GF-D8 (cell line): ENCODE results near the gene ATXN7L2.

ENCODE experiments used
- DNase-seq: peaks from one replicate; lab custom pipeline; 2025; lab: John Stamatoyannopoulos, UW

Gene ATXN7L2

DNA sequence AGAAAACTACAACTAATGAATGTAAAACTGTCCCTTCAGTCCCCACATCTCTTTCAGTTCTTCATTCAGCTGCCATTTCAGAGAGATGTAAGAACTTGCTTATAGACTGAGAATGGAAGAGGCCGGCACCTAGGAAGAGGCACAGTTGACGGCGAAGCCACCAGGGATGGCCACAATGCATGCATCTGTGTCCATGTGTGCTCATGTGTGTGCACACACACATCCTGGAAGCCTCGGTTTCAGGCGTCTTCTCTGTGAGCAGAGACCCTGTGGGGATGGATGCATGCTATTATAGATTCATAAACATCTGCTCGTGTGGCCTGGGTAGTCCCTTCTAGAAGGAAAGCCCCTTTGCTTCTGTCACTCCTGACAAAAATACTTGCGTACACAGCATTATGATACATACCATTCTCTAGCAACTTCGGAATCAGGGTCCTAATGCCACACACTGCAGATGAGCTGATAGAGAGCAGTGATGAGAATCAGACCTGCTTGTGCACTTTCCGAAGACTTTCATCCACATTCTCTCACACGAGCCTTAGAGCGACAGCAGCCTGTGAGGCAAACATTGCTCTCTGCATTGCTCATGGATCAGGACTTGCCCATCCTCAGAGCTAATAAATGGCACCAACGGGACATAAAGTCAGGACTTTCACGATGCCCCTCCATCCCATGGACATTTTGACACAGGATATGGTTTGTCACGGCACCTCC is 43.5 kb downstream of the ATXN7L2 start:
- DNase-seq = no peak

DNA sequence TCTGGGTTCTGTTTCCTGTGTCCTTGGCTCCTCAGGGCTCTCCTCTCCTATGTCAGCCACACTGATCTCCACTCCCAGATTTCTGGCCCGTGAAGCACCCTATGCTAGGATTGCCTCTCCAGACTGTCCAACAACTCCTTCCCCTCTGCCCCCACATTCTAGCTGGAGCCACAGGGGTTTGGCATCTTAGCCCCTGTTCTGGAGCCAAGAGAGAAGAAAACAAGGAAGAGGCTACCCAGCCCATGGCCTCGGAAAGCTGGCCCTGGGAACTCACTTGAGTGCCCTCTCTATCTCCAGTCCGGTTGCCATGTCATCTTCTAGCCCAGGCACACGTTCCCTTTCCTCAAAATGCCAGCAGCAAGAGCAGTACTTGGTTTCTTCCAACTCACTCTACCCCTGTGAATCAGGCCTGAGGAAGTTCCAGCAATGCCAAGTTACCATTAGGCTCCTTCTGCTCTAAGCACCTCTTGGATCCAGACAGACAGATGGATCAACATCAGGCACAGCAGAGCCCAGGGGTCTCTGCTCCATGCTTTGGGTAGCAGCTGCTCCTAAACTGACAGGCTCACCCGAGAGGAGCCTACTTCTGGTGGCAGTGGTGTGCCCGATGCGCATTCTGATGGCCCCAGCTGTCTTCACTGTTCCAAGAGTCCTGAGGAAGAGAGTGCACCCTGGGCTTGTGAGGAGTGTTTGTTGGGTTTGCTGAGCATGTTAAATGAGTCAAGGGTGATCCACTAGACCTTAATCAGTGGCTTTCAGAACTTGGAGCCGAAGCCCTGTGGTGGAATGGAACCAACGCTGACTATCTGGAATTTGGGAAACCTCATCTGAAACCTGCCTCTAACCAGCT is 44.4 kb downstream of the ATXN7L2 start:
- DNase-seq = no peak

DNA sequence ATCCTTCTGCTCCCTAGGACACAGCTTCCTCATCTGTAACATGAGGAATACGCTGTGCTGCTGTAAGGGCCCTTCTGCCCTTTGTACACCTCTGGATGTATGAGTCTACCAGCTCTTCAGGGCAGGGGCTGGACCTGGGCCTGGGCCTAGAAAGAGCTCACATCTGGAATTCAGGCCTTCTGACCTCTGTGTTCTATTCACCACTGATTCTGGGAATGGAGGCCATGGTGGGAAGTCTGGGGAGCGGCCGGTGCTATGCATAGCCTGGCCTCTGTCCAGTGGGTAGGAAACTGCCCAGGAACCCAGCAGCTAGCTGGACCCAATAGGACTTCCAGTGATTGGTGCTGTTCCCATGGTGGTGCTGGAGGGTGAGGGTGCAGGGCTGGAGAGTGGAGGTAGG is 45.0 kb downstream of the ATXN7L2 start:
- DNase-seq = no peak

DNA sequence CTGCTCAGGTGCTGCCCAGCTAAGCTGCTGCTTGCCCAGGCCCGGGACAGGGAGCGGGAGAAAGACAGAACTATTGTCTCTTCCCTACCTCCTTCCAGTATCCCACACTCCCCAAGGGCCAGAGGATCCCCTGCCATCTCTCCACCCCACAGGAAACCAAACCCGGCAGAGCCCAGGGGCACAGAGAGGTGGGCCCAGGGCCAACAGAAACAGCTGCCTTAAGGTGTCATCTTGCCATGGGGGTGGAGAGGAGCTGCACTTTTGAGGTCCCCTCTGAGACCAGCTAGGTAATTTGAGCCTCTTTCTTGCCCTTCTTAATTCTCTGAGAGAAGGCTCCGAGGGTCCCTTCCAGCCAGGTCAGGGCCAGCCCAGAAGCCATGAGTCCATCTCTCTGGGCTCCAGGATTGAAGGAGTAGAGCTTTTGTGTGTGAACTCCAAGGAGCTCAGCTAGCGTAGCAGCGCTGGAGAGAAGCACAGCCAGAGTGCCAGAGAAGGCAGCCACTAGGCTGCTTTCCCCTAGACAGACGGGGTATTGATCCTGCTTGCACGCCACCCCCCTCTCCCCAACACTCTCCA is 46.3 kb downstream of the ATXN7L2 start:
- DNase-seq = no peak

DNA sequence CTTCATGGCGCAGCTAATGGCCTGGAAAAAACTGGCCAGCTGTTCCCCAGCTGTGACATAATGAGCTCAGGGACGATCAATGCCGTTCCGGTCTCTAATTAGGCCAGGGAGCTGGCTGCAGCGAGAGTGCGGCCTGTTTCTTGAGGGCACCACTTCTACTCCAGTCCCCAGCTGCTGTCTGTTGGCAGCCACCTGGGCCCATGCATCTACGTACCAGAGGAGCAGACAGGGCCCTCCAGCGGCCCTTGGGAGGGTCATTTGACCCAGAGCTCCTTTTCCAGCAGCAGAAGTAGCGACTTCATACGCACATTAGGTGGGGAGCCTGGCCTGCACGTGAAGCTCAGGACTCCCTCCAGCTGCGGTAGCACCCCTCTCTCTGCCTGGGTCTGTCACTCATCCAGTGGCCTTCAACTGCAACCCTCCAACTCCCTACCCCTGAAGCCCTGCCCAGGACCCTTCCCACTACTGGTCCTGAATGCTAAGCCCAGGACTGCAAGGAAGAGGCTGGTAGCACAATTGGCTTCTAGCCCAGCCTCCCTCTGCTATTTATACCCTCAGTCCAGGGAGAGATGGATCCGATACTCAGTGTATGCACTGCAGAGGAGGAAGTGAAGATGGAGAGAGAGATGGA is 46.9 kb downstream of the ATXN7L2 start:
- no peak for DNase-seq

DNA sequence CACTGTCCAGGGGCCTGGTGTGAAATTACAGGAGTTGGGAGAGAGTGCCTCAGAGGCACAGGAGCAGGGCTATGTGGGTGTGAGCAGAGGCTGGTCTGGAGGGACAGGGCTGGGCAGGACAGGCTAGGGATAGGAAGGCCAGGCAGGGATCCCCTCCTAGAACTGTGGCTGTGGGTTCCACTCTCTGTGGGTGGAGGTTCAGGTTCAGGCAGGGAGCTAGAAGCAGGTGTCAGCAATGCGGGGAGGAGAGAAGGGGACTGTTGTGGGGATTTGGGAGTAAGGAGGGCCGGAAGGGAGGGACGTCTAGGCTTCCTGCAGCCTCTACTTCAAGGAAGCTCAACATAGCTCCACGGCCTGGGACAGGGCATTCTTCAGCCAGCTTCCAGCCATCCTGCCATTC is 47.7 kb downstream of the ATXN7L2 start:
- no peak for DNase-seq

DNA sequence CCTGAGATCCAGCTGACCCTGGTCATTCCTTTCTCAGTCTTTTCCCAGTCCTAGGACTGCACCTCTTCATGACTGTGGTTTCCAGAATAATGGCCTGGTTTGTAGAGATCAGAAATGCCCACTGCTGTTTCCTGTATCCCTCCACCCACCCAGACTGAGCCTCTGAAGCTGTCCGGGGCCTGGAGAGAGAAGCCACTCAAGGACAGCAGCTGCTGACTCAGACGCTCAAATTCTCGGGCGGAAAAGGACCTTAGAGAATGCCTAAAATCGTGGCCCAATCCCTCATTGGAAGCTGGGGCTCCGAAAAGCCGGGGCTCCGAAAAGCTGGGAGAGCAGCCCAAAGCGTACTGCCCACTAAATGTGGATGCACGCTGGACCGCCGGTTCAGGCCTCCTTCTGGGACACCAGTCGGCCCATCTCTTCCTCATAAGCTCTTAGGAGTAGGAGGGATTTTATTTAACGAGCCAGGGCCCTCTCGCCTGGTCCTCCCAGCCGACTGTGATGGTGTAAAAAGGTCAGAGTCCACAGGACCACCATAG is 48.2 kb downstream of the ATXN7L2 start:
- DNase-seq = no peak

DNA sequence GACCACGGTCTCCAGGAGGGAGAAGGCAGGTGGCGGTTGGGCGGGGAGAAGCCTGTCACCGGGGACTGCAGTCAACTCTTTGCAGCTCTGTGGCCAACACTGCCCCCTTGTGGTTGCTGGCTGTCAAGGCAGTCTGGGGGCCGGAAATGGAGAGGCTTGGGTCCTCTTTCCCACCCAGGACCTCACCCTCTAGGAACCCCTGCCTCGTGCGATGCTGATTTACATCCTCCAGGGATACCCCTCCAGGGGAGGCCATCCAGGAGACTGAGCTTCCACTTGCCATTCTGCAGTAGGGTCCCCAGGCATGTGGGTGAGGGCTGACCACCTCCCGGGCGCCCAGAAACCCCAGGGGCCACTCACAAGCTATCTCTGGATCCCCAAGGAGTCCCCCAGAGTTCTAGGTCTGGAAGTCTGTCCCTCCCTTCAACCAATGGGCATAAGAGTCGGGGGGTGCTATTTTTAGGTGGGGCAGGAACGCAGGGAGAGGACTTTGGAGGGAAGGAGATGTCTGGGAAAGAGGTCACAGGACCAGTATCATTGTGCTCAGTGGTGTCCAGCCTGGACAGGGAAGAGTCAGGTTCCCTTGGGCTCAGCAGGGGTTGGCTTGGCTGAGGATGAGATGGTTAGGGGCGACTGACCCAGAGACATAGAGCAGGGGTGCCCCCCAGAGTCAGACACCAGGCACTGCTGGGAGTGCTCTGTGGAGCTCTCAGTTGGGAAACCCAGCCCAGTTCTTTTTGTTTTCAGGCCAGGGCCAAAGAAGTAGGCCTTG is 48.8 kb downstream of the ATXN7L2 start:
- peak; percentile 44 for DNase-seq

DNA sequence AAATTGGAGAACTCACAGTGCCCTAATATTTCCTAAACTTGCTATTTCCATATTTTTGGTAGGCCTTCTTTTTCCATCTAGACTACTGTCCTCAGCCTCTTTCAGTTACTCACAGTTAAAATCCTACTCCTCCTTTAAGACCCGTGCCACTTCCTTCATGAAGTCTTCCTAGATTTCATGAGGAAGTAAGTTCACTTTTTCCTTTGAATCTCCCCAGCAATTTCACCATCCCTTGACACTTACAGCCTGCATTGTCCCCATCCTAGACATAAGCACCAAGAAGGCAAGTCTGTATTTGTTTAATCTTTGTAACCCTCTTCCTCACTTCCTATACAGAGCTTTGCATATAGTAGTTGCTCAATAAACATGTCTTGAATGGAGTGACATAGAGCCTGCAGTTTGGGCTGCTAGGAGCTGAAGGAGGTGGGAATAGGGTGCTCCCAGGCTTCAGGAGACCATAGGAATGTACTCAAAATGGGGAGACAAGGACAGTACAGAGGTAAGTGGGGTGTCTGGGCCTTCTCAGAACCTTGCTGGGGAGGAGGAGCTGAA is 50.7 kb downstream of the ATXN7L2 start:
- DNase-seq = no peak

DNA sequence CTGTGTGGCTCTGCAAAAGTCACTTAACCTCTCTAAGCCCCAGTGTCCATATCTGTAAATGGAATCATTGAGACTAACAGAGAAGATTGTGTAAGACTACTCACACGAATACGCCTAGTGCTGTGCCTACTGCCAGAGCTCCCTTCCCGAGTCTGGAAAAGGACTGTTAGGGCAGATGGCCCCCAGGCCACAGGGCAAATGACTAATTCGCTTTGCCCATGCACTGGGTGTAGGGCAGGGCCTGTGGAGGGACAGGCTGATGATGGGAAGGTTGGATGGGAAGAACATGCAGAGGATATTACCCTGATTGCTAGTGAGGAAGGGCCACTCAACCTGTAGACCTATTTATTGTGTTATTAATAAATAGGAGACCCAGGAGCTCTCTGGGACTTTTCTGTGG is 51.8 kb downstream of the ATXN7L2 start:
- no peak for DNase-seq

DNA sequence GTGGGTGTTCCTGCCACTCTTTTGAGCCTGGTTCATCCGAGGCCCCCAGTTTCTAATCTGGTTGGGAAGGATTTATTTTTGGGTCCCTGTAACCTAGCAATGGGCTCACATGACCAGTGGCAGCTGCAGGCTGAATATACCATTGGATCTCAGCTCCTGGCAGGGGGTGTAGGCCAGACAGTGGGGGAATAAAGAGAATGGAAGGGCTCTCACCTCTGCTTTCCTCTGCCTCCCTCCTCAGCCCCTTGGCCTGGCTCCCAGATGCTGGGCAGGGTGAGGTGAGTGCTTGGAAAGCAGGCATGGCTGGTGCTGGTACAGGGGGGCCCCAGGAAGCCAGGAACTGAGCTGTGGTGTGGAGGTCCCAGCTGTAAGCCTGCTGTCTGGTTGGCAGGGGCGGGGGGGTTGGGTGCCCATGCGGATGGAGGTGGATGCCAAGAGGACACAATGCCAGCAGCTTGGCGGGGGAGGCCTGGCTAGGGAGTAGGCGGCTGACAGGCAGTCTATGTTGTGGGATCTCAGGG is 52.3 kb downstream of the ATXN7L2 start:
- no peak for DNase-seq

DNA sequence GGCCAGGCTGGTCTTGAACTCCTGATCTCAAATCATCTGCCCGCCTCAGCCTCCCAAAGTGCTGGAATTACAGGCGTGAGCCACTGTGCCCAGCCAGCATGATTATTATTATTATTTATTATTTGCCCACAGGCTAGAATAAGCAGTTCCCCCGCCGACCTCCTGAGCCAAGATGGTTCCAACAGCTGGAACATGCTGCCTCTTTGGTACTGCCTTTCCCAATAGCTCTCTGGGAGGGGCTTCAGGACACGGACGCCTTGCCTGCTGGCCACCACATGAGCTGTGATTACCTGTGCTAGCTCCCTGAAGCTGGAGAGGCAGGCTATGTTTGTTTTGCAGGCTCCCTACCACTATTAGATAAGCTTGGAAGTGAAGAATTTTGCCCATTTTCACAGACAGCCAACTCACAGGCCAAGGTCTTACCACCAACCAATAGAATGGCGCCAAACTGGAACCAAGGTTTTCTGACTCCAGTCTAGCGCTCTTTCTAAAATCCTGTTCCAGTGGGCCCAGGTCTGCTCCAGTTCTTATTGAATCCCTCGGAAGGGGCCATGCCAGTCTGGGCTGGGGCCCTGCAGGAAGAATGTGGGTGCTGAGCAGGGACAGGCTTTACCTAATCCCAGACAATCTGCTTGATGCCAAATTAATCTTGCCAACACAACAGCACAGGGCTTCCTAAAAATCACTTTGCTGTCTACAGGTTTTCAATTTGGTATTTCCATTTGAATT is 53.9 kb downstream of the ATXN7L2 start:
- DNase-seq = no peak

DNA sequence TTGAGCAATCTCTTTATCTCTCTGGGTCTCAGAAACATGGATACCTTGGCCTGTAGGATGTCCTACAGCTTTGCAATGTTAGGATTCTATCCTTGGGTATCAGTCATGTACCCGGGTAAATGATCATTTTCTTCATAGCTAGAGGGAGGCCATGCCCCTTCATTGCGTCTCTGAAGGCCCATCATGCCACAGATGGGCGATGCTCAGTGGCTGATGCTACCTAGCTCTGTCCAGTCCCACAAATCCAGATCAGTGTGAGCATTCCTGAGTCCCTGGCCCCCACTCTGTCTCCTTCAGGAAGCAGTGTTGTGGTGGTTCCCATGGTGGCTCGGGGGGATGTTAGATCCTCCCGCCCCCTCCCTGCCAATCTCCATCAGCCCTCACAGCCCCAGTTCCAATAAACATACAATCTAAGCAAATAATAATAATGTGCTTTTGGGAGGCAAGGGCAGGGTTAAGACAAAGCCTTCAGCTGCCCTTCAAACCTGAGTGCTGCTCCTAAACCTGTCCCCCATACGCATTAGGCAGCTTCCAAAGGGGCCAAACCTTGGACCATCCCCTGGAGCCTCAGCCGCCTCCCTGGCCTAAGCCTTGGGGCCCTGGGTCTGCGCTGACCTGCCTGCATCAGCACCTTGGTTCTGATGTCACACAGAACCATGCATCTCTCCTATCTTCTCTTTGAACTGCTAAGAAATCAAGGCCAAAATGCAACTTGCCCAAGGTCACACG is 55.3 kb downstream of the ATXN7L2 start:
- DNase-seq = no peak

DNA sequence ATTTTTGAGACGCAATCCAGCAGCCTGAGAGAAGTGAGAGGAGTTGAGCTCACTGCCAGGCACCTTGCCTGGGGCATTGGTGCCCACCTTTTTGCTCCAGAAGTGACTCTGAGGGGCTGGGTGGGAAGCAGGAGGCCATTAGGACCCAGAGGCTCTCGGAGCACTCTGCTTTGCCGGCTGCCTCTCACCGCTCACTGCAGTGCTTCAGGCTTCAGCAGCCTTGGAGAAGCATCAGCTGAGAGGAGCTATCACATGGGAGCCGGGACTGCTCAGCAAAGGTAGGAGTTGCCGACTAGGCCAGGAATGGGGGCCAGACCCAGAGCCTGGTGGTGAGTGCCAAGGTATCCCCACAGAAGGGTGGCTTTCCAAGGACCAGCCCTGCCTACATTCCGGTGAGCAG is 56.0 kb downstream of the ATXN7L2 start, which contains the start of gene GPR61:
TSS of gene GPR61 (plus strand) at position 197 of the 400 bp plus-strand sequence. CDS start 3,151 bp downstream, outside the sequence.
- DNase-seq = no peak

DNA sequence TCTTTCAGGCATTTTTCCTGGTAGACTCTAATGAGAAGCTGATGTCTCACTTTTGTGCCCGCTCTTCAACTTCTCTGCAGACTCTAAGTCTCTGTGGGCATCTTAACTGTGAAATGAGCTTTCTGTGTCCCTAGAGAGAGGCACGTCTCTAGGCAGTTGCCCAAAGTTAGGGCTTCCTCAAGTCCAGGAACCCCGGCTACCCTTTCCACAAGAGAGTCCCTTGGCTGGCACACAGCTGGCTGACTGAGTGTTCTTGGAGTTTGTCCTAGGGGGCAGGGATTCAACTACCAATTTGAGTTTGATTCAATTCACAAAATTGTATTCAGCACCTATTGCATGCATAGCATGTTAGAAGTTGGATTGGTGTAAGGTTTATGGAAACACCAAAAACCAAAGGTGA is 57.4 kb downstream of the ATXN7L2 start:
- DNase-seq = no peak
